ENCODE results near the gene HS6ST3.

HS6ST3 gene

GRCh38 chr13:96844195-96844594 lies 754.3 kb downstream of the HS6ST3 start:
- H3K27me3 ChIP-seq (ENCODE audit: insufficient read depth, low read length, poor library complexity): peaks cover 3% of the 10 kb centered on the region

DNA sequence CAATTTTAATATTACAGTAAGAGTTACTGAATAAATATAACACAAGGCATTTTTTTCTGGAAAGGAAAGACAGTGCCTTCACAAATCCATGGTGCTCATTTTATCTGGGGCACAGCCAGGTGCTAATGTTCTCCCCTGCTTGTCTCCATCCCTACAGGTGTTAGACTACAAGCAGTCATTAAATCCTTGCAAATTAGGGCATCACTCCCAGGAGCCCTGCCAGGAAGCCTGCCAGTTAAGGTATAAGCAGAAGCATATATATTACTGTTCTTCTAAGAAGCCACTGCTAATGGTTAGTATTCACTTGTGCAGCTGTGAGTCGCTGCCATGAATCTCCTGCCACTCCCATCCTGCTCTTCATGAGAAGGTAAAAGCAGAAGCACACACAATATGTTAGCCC lies 754.7 kb downstream of the HS6ST3 start:
- H3K36me3 ChIP-seq (ENCODE audit: insufficient read depth, low read length): no peaks in the 10 kb centered on the region
- ATAC-seq (ENCODE audit: insufficient read depth, low read depth) (no peak), DNase-seq (no peak)
- peaks cover 3% of the 10 kb centered on the region for H3K27me3 ChIP-seq (ENCODE audit: insufficient read depth, low read length, poor library complexity)
- no peaks in the 10 kb centered on the region for H4K20me1 ChIP-seq (ENCODE audit: insufficient read depth, low read length)
- H3K4me1 ChIP-seq (ENCODE audit: insufficient read depth, low read length): no peaks in the 10 kb centered on the region
- H3K9ac ChIP-seq (ENCODE audit: low read depth, low read length): no peak overlapping the region
- H3K79me2 ChIP-seq (ENCODE audit: insufficient read depth, low read length): no peaks in the 10 kb centered on the region
- H3K4me2 ChIP-seq (ENCODE audit: insufficient read depth, low read length): no peak overlapping the region
- no peak overlapping the region for H3K27ac ChIP-seq (ENCODE audit: low read length)
- TF ChIP-seq, protein P1, sequence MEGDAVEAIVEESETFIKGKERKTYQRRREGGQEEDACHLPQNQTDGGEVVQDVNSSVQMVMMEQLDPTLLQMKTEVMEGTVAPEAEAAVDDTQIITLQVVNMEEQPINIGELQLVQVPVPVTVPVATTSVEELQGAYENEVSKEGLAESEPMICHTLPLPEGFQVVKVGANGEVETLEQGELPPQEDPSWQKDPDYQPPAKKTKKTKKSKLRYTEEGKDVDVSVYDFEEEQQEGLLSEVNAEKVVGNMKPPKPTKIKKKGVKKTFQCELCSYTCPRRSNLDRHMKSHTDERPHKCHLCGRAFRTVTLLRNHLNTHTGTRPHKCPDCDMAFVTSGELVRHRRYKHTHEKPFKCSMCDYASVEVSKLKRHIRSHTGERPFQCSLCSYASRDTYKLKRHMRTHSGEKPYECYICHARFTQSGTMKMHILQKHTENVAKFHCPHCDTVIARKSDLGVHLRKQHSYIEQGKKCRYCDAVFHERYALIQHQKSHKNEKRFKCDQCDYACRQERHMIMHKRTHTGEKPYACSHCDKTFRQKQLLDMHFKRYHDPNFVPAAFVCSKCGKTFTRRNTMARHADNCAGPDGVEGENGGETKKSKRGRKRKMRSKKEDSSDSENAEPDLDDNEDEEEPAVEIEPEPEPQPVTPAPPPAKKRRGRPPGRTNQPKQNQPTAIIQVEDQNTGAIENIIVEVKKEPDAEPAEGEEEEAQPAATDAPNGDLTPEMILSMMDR (IDR thresholded peaks at IDR 0.05; ENCODE audit: borderline replicate concordance, extremely low read depth, low read length, poor library complexity, severe bottlenecking): no peak
- TF ChIP-seq EZH2 (IDR thresholded peaks at IDR 0.05; ENCODE audit: borderline replicate concordance, low read depth, low read length, severe bottlenecking): no peak
- no peak overlapping the region for H2AFZ ChIP-seq (ENCODE audit: low read depth, low read length)
- no peaks in the 10 kb centered on the region for H3K9me3 ChIP-seq (ENCODE audit: insufficient read depth, low read length, severe bottlenecking)
- no peak overlapping the region for H3K4me3 ChIP-seq (ENCODE audit: low read depth in 1 of 2, low read length in 2 of 2)

More at GRCh38 chr13:96844195-96844594, 754.3 kb downstream of the HS6ST3 start:
- Histone ChIP-seq H3K4me3 (ENCODE audit: low read depth in 1 of 2, low read length in 2 of 2) (no peak overlapping the region), H3K4me2 (ENCODE audit: insufficient read depth, low read length) (no peak overlapping the region), H3K4me1 (ENCODE audit: insufficient read depth, low read length) (no peaks in the 10 kb centered on the region), H3K9ac (ENCODE audit: low read depth, low read length) (no peak overlapping the region), H3K27ac (ENCODE audit: low read length) (no peak overlapping the region), H4K20me1 (ENCODE audit: insufficient read depth, low read length) (no peaks in the 10 kb centered on the region), H3K9me3 (ENCODE audit: insufficient read depth, low read length, severe bottlenecking) (no peaks in the 10 kb centered on the region), H3K36me3 (ENCODE audit: insufficient read depth, low read length) (no peaks in the 10 kb centered on the region), H3K79me2 (ENCODE audit: insufficient read depth, low read length) (no peaks in the 10 kb centered on the region), H2AFZ (ENCODE audit: low read depth, low read length) (no peak overlapping the region)
- no peak for TF ChIP-seq EZH2 (IDR thresholded peaks at IDR 0.05; ENCODE audit: borderline replicate concordance, low read depth, low read length, severe bottlenecking)
- TF ChIP-seq, protein P1 (IDR thresholded peaks at IDR 0.05; ENCODE audit: borderline replicate concordance, extremely low read depth, low read length, poor library complexity, severe bottlenecking): no peak
- DNase-seq (no peak), ATAC-seq (ENCODE audit: insufficient read depth, low read depth) (no peak)

GRCh38 chr13:96848286-96848685 lies 758.4 kb downstream of the HS6ST3 start:
- no peak overlapping the region for H3K27ac ChIP-seq (ENCODE audit: low read length)
- no peaks in the 10 kb centered on the region for H3K36me3 ChIP-seq (ENCODE audit: insufficient read depth, low read length)
- H3K4me1 ChIP-seq (ENCODE audit: insufficient read depth, low read length): no peaks in the 10 kb centered on the region
- no peaks in the 10 kb centered on the region for H3K79me2 ChIP-seq (ENCODE audit: insufficient read depth, low read length)
- H3K9me3 ChIP-seq (ENCODE audit: insufficient read depth, low read length, severe bottlenecking): no peaks in the 10 kb centered on the region
- ATAC-seq (ENCODE audit: insufficient read depth, low read depth) (no peak), DNase-seq (no peak)
- TF ChIP-seq, protein P1 (IDR thresholded peaks at IDR 0.05; ENCODE audit: borderline replicate concordance, extremely low read depth, low read length, poor library complexity, severe bottlenecking): no peak
- no peak for TF ChIP-seq EZH2 (IDR thresholded peaks at IDR 0.05; ENCODE audit: borderline replicate concordance, low read depth, low read length, severe bottlenecking)
- H3K4me3 ChIP-seq (ENCODE audit: low read depth in 1 of 2, low read length in 2 of 2): no peak overlapping the region
- H2AFZ ChIP-seq (ENCODE audit: low read depth, low read length): no peak overlapping the region
- no peaks in the 10 kb centered on the region for H4K20me1 ChIP-seq (ENCODE audit: insufficient read depth, low read length)
- H3K9ac ChIP-seq (ENCODE audit: low read depth, low read length): no peak overlapping the region
- H3K4me2 ChIP-seq (ENCODE audit: insufficient read depth, low read length): no peak overlapping the region
- peaks cover 3% of the 10 kb centered on the region for H3K27me3 ChIP-seq (ENCODE audit: insufficient read depth, low read length, poor library complexity)

DNA sequence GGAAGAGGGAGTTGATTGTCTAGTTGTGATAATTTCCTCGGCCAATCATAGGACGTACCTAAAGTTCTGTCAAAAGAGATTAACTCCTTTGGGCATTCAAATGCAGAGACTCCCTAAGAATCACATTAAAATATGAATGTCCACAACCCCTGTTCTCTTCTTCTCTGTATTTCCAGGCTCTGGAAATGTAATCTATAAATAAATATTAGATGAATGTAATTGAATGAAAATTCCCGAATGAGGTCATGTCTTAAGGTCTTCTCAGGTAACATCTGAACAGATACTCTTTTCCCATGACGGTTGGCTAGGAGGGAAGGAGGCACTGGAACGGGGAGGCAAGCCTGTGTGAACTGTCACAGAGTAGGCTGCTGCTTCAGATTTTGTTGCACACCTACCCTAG lies 759.2 kb downstream of the HS6ST3 start:
- H3K4me1 ChIP-seq (ENCODE audit: insufficient read depth, low read length): no peaks in the 10 kb centered on the region
- ATAC-seq (ENCODE audit: insufficient read depth, low read depth) (no peak), DNase-seq (no peak)
- no peak overlapping the region for H3K4me2 ChIP-seq (ENCODE audit: insufficient read depth, low read length)
- TF ChIP-seq EZH2 (IDR thresholded peaks at IDR 0.05; ENCODE audit: borderline replicate concordance, low read depth, low read length, severe bottlenecking): no peak
- TF ChIP-seq, protein P1 (IDR thresholded peaks at IDR 0.05; ENCODE audit: borderline replicate concordance, extremely low read depth, low read length, poor library complexity, severe bottlenecking): no peak
- H4K20me1 ChIP-seq (ENCODE audit: insufficient read depth, low read length): no peaks in the 10 kb centered on the region
- H3K9ac ChIP-seq (ENCODE audit: low read depth, low read length): no peak overlapping the region
- no peak overlapping the region for H2AFZ ChIP-seq (ENCODE audit: low read depth, low read length)
- H3K27me3 ChIP-seq (ENCODE audit: insufficient read depth, low read length, poor library complexity): peaks cover 3% of the 10 kb centered on the region
- no peaks in the 10 kb centered on the region for H3K79me2 ChIP-seq (ENCODE audit: insufficient read depth, low read length)
- no peaks in the 10 kb centered on the region for H3K9me3 ChIP-seq (ENCODE audit: insufficient read depth, low read length, severe bottlenecking)
- H3K36me3 ChIP-seq (ENCODE audit: insufficient read depth, low read length): no peaks in the 10 kb centered on the region
- H3K27ac ChIP-seq (ENCODE audit: low read length): no peak overlapping the region
- H3K4me3 ChIP-seq (ENCODE audit: low read depth in 1 of 2, low read length in 2 of 2): no peak overlapping the region

All from DND-41 (cell line).